GM23338 (cell line): ENCODE measurements around the gene SYNPO. TPM values are rescaled to one million over a fixed set of nuclear protein-coding genes. Genes with fewer than 3 reads are reported as not detected.

Source experiments
- ATAC-seq: fragments of 200-7000 bp; cut with Tn5 transposase; 3 replicates; pipeline ENCODE4 v1.9.1; 2020
- DNase-seq: peaks from one replicate; pipeline ENCODE4 v3.0.0-alpha.2; 2015; ENCODE audit warnings: low spot score
- H2AFZ ChIP-seq: fragments of 200-600 bp; sonication (generic); 2 replicates; pipeline ENCODE4 v1.8.0; 2016; ENCODE audit warnings: antibody characterized with exemption, mild to moderate bottlenecking, moderate library complexity
- H3F3A ChIP-seq: fragments of 200-600 bp; sonication (generic); replicated peaks from 2 replicates; pipeline ENCODE4 v1.8.0; 2017; ENCODE audit warnings: antibody characterized with exemption, mixed run types, low read depth
- H3K27ac ChIP-seq: fragments of 200-600 bp; sonication (generic); 2 replicates; pipeline ENCODE4 v1.6.1; 2016; ENCODE audit warnings: low read depth
- H3K27me3 ChIP-seq: fragments of 200-600 bp; sonication (generic); 2 replicates; pipeline ENCODE4 v1.8.0; 2016; ENCODE audit warnings: mild to moderate bottlenecking, mixed run types, moderate library complexity; ENCODE audit not compliant: insufficient read depth
- H3K36me3 ChIP-seq: fragments of 200-600 bp; sonication (generic); 2 replicates; pipeline ENCODE4 v1.8.0; 2016; ENCODE audit warnings: mild to moderate bottlenecking; ENCODE audit not compliant: insufficient read depth
- H3K4me1 ChIP-seq: fragments of 200-600 bp; sonication (generic); 2 replicates; pipeline ENCODE4 v1.8.0; 2016; ENCODE audit warnings: mild to moderate bottlenecking, moderate library complexity; ENCODE audit not compliant: insufficient read depth
- H3K4me2 ChIP-seq: fragments of 200-600 bp; sonication (generic); 2 replicates; pipeline ENCODE4 v1.7.1; 2017; ENCODE audit warnings: mixed run types
- H3K4me3 ChIP-seq: fragments of 200-600 bp; sonication (generic); 2 replicates; pipeline ENCODE4 v1.6.1; 2016; ENCODE audit warnings: mixed run types
- H3K79me2 ChIP-seq: fragments of 200-600 bp; sonication (generic); replicated peaks from 2 replicates; pipeline ENCODE4 v1.8.0; 2017; ENCODE audit warnings: mild to moderate bottlenecking; ENCODE audit not compliant: insufficient read depth
- H3K9me2 ChIP-seq: fragments of 200-600 bp; sonication (generic); 2 replicates; pipeline ENCODE4 v1.8.0; 2017; ENCODE audit not compliant: insufficient read depth
- H4K20me1 ChIP-seq: fragments of 200-600 bp; sonication (generic); replicated peaks from 2 replicates; pipeline ENCODE4 v1.8.0; 2017; ENCODE audit warnings: mild to moderate bottlenecking; ENCODE audit not compliant: insufficient read depth
- H3K27ac Mint-ChIP-seq: 2 replicates; pipeline ENCODE4 v1.8.0; 2020; ENCODE audit warnings: inconsistent platforms, mild to moderate bottlenecking, moderate library complexity, mixed read lengths
- H3K27me3 Mint-ChIP-seq: 3 replicates; pipeline ENCODE4 v1.8.0; 2022; ENCODE audit warnings: low read depth, mild to moderate bottlenecking, moderate library complexity, mixed read lengths, inconsistent platforms; ENCODE audit not compliant: insufficient read depth, poor library complexity
- H3K36me3 Mint-ChIP-seq: 3 replicates; pipeline ENCODE4 v1.8.0; 2021; ENCODE audit warnings: low read depth, mild to moderate bottlenecking, inconsistent platforms, moderate library complexity, mixed read lengths
- H3K4me1 Mint-ChIP-seq: 3 replicates; pipeline ENCODE4 v1.8.0; 2020; ENCODE audit warnings: mild to moderate bottlenecking, inconsistent platforms, mixed read lengths
- H3K4me3 Mint-ChIP-seq: 3 replicates; pipeline ENCODE4 v1.8.0; 2021; ENCODE audit warnings: moderate library complexity, mild to moderate bottlenecking, inconsistent platforms, mixed read lengths
- H3K9me3 Mint-ChIP-seq: 3 replicates; pipeline ENCODE4 v1.8.0; 2020; ENCODE audit warnings: moderate library complexity, mild to moderate bottlenecking, inconsistent platforms, mixed read lengths
- CREB1 ChIP-seq: fragments of 250-450 bp; sonication (Bioruptor Pico); IDR thresholded peaks from 2 replicates; pipeline ENCODE4 v1.5.0; 2020; ENCODE audit warnings: low read depth, mild to moderate bottlenecking, moderate library complexity
- CTCF ChIP-seq, 2 experiments: fragments of 200-600 bp in 1 of 2; sonication (generic) in 1 of 2; conservative IDR thresholded peaks; 2 replicates each; pipeline versions ENCODE4 v1.5.1 to v1.6.1; 2016 to 2017; ENCODE audit warnings: antibody characterized with exemption in 2 of 2, low read depth in 2 of 2, mild to moderate bottlenecking in 2 of 2, moderate library complexity in 1 of 2
- EZH2 ChIP-seq: fragments of 200-600 bp; sonication (generic); IDR thresholded peaks from one replicate; pipeline ENCODE4 v1.8.0; 2017; ENCODE audit warnings: antibody characterized with exemption, mild to moderate bottlenecking, low read depth; ENCODE audit not compliant: unreplicated experiment
- EZH2phosphoT487 ChIP-seq: fragments of 200-600 bp; sonication (generic); IDR thresholded peaks from one replicate; pipeline ENCODE4 v1.8.1; 2018; ENCODE audit warnings: antibody characterized with exemption; ENCODE audit not compliant: unreplicated experiment
- JUNB ChIP-seq: IDR thresholded peaks from one replicate; pipeline ENCODE4 v1.6.1; 2016; ENCODE audit warnings: antibody characterized with exemption; ENCODE audit not compliant: unreplicated experiment
- NANOG ChIP-seq: IDR thresholded peaks from 2 replicates; pipeline ENCODE4 v1.6.1; 2016; ENCODE audit warnings: antibody characterized with exemption, borderline replicate concordance
- POLR2AphosphoS5 ChIP-seq: IDR thresholded peaks from 2 replicates; pipeline ENCODE4 v1.6.1; 2016; ENCODE audit warnings: antibody characterized with exemption, low read depth
- REST ChIP-seq: IDR thresholded peaks from one replicate; pipeline ENCODE4 v1.6.1; 2018; ENCODE audit warnings: antibody characterized with exemption; ENCODE audit not compliant: unreplicated experiment
- STAT1 ChIP-seq: IDR thresholded peaks from one replicate; pipeline ENCODE4 v1.6.1; 2016; ENCODE audit warnings: antibody characterized with exemption; ENCODE audit not compliant: unreplicated experiment
- ZNF114 ChIP-seq: fragments of 250-450 bp; sonication (Bioruptor Pico); IDR thresholded peaks from 2 replicates; pipeline ENCODE4 v1.5.0; 2020; ENCODE audit warnings: mild to moderate bottlenecking, moderate library complexity
- ZNF331 ChIP-seq: fragments of 250-450 bp; sonication (Bioruptor Pico); IDR thresholded peaks from 2 replicates; pipeline ENCODE4 v1.5.0; 2020; ENCODE audit warnings: low read depth, mild to moderate bottlenecking, moderate library complexity
- polyA plus RNA-seq: library from polyadenylated mRNA; unstranded; fragments of >200 nt; fragmentation: Nextera tagmentation; extraction: Ambion mirVana; gene quantifications from 2 replicates; pipeline ENCODE4 v1.2.1, GENCODE V29; 2016
- total RNA-seq: library from RNA; depleted of rRNA; stranded (reverse); fragments of >200 nt; shearing (Covaris generic); gene quantifications from 2 replicates; pipeline ENCODE4 v1.2.3, GENCODE V29; 2014
- TF ChIP-seq, protein P1 (sequence below): IDR thresholded peaks from 2 replicates; pipeline ENCODE4 v1.6.1; 2016; ENCODE audit warnings: antibody characterized with exemption
- TF ChIP-seq, protein P2 (sequence below): fragments of 250-450 bp; sonication (Bioruptor Pico); IDR thresholded peaks from 2 replicates; pipeline ENCODE4 v1.5.0; 2020; ENCODE audit warnings: mild to moderate bottlenecking, moderate library complexity

SYNPO gene
- total and polyA plus RNA-seq, 2 experiments from 2014 or later = 0.16 to 1.3 TPM

GRCh38 chr5:150638053-150638444 is 2.4 kb upstream of the SYNPO start:
- no peak overlapping the region for H3K27ac Mint-ChIP-seq

More at GRCh38 chr5:150638053-150638444, 2.4 kb upstream of the SYNPO start:
- H4K20me1 ChIP-seq = no peaks in the 10 kb centered on the region
- DNase-seq (no peak), ATAC-seq (no peak)
- Mint-ChIP-seq H3K4me3 (no peak overlapping the region), H3K9me3 (no peaks in the 10 kb centered on the region), H3K27me3 (peaks cover 13% of the 10 kb centered on the region), H3K4me1 (peaks cover 26% of the 10 kb centered on the region), H3K36me3 (no peaks in the 10 kb centered on the region)
- H3K27ac ChIP-seq = no peak overlapping the region
- no peak overlapping the region; the same call in 1 of the 2 replicates for H3K4me3 ChIP-seq
- no peak overlapping the region for H3K4me2 ChIP-seq
- H2AFZ ChIP-seq = no peak overlapping the region
- H3K9me2 ChIP-seq = no peaks in the 10 kb centered on the region
- peaks cover 7% of the 10 kb centered on the region; the same call in 1 of the 2 replicates for H3K4me1 ChIP-seq
- H3K36me3 ChIP-seq = no peaks in the 10 kb centered on the region
- H3K79me2 ChIP-seq = no peaks in the 10 kb centered on the region
- TF ChIP-seq CREB1 (CRISPR knock-in tag) (no peak), CTCF (conservative IDR thresholded peaks at IDR 0.05; ENCODE audit: low read depth in 2 of 2) (no peak), EZH2 (no peak), STAT1 (no peak), ZNF331 (CRISPR knock-in tag) (no peak), NANOG (no peak), EZH2phosphoT487 (no peak), ZNF114 (no peak), JUNB (no peak), POLR2AphosphoS5 (no peak), REST (no peak)
- TF ChIP-seq, protein P1, sequence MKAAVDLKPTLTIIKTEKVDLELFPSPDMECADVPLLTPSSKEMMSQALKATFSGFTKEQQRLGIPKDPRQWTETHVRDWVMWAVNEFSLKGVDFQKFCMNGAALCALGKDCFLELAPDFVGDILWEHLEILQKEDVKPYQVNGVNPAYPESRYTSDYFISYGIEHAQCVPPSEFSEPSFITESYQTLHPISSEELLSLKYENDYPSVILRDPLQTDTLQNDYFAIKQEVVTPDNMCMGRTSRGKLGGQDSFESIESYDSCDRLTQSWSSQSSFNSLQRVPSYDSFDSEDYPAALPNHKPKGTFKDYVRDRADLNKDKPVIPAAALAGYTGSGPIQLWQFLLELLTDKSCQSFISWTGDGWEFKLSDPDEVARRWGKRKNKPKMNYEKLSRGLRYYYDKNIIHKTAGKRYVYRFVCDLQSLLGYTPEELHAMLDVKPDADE = no peak
- TF ChIP-seq, protein P2, sequence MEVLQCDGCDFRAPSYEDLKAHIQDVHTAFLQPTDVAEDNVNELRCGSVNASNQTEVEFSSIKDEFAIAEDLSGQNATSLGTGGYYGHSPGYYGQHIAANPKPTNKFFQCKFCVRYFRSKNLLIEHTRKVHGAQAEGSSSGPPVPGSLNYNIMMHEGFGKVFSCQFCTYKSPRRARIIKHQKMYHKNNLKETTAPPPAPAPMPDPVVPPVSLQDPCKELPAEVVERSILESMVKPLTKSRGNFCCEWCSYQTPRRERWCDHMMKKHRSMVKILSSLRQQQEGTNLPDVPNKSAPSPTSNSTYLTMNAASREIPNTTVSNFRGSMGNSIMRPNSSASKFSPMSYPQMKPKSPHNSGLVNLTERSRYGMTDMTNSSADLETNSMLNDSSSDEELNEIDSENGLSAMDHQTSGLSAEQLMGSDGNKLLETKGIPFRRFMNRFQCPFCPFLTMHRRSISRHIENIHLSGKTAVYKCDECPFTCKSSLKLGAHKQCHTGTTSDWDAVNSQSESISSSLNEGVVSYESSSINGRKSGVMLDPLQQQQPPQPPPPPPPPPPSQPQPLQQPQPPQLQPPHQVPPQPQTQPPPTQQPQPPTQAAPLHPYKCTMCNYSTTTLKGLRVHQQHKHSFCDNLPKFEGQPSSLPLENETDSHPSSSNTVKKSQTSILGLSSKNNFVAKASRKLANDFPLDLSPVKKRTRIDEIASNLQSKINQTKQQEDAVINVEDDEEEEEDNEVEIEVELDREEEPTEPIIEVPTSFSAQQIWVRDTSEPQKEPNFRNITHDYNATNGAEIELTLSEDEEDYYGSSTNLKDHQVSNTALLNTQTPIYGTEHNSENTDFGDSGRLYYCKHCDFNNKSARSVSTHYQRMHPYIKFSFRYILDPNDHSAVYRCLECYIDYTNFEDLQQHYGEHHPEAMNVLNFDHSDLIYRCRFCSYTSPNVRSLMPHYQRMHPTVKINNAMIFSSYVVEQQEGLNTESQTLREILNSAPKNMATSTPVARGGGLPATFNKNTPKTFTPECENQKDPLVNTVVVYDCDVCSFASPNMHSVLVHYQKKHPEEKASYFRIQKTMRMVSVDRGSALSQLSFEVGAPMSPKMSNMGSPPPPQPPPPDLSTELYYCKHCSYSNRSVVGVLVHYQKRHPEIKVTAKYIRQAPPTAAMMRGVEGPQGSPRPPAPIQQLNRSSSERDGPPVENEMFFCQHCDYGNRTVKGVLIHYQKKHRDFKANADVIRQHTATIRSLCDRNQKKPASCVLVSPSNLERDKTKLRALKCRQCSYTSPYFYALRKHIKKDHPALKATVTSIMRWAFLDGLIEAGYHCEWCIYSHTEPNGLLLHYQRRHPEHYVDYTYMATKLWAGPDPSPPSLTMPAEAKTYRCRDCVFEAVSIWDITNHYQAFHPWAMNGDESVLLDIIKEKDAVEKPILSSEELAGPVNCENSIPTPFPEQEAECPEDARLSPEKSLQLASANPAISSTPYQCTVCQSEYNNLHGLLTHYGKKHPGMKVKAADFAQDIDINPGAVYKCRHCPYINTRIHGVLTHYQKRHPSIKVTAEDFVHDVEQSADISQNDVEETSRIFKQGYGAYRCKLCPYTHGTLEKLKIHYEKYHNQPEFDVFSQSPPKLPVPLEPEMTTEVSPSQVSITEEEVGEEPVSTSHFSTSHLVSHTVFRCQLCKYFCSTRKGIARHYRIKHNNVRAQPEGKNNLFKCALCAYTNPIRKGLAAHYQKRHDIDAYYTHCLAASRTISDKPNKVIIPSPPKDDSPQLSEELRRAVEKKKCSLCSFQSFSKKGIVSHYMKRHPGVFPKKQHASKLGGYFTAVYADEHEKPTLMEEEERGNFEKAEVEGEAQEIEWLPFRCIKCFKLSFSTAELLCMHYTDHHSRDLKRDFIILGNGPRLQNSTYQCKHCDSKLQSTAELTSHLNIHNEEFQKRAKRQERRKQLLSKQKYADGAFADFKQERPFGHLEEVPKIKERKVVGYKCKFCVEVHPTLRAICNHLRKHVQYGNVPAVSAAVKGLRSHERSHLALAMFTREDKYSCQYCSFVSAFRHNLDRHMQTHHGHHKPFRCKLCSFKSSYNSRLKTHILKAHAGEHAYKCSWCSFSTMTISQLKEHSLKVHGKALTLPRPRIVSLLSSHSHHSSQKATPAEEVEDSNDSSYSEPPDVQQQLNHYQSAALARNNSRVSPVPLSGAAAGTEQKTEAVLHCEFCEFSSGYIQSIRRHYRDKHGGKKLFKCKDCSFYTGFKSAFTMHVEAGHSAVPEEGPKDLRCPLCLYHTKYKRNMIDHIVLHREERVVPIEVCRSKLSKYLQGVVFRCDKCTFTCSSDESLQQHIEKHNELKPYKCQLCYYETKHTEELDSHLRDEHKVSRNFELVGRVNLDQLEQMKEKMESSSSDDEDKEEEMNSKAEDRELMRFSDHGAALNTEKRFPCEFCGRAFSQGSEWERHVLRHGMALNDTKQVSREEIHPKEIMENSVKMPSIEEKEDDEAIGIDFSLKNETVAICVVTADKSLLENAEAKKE (CRISPR knock-in tag) = no peak
- H3F3A ChIP-seq = no peaks in the 10 kb centered on the region
- H3K27me3 ChIP-seq = no peaks in the 10 kb centered on the region
